Activated CD4-positive, CD25-positive, alpha-beta regulatory T cell treated with anti-CD3 and anti-CD28 coated beads, Interleukin-2, amount 50 U/mL, for 16 hours (primary cell): ENCODE measurements around the gene EZR.

Experiments used
- DNase-seq: peaks from one replicate; pipeline ENCODE4 v3.0.0-alpha.2; 2020; ENCODE audit warnings: low read depth, low spot score

Gene EZR

DNA sequence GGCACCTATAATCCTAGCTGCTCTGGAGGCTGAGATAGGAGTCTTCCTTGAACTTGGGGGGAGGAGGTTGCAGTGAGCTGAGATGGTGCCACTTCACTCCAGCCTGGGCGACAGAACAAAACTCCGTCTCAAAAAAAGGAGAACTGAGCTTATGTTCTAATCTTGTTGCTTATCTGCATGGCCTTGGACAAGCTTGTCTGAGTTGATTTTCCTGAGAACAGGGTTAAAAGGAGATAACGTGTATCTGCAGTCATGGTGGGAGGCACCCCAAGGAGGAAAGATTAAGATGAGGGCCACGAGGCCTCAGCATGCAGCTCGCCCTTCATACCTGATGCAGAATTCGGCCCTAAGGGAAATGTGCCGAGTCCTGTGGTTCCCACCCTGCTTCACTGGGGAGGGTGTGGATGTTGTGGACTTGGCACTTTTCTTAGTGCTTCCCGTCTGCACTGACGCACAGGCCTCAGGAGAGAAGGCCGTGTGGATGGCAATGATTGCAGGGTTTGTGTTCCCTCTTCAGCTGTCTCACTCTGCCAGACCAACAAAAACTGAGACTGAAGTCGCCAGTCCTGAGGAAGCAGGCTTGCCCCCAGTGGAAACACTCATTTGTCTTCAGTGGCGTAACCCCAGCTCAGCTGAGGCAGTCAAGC lies 56.3 kb downstream of the EZR start:
- DNase-seq = no peak

DNA sequence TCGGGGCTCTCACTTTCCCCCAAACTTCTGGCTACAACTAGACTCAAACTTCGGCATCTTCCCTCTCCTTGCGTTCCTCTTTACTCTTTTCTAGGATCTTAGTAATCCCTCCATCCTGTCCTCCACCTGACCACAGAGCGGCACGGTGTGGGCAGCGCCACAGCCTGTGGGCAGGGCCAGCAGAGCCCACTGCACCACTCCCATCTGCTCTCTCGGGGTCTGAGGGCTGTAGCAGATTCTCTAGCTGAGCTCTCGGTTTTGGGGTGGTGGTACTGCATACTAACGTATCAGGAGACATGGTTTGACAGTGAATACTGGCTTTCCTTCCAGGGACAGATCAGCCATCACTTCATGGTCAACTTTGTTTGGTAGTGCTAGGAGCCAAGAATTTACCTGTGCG lies 57.4 kb downstream of the EZR start:
- DNase-seq = no peak

DNA sequence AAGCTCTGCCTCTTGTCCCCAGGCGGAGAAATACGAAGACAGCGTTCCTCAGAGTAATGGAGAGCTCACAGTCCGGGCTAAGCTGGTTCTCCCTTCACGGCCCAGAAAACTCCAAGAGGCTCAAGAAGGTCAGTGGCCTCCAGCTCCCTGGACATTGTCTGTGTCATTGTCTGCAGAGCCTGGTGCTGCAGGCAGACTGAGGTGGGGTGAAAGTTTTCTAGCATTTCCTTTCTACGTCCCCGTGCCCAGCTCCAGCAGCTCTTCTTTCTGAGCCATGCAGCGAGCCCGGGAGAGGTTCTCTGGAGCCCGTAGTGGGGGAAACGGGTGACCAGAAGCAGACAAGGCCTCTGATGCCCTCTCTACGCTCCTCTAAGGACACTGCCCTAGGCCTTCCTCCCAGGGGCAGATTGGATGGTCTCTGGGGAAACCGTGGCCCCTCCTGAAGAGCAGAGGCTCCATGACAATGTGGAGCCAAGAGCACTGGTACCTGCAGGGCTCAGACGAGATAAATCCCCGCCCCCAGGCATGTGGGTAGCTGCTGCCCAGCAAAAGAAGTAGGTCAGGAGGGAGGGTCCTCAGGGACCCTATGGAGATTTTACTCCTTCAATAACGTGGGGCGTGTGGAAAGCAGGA lies 58.4 kb downstream of the EZR start:
- DNase-seq = no peak

DNA sequence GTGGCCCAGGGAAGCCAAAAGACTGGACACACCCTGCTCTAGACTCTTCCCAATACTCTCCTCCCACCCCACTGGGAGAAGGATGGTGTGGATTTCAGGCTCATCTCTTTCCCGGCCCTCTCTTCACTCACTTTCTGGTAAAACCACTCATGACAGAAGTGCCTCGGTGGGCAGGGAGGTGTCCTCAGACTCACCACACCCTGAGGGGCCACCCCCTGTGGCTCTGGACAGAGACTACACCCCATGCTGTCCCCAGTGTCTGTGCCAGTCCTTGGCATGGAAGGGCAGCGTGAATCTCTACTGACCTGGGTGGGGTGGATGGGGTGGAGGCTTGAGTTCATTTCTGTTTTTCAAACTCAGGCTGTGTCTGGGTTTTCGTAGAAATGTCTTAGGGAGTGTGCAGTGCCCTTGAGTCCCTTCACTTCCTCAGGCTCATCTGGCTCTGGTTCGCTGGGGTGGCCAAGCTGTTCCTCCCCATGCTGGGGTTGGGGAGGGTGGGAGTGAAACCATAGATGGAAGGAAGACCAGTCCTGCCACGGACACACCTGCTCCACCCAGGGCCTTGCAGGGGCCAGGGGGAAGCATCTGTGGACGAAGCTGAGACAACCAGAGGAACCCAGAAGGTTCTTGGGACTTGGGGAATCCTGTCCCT lies 59.1 kb downstream of the EZR start:
- DNase-seq = no peak

DNA sequence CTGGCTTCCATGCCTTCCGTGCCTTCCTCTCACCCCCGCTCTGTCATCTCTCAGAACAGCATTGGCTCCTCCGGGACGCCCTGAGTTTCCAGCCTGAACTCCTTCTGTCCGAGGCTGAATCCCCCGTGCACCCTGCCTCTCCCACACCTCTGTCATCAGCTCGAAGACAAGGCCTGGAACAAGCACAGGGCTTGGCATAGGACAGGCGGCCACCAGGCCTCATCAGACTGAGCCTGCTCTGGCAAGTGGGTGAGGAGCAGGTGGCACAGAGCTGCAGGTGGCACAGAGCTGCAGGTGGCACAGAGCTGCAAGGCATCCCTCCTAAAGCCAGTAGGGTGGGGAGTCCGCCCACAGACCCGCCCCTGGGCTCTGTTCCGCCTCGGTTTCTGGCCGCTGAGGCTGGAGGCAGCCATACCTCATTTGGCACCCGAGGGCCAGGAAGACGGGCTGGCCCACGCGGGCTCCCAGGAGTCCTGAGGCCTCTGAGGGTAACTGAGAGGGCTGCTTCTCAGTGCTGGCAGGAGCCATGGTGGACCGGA lies 60.2 kb downstream of the EZR start:
- no peak for DNase-seq

DNA sequence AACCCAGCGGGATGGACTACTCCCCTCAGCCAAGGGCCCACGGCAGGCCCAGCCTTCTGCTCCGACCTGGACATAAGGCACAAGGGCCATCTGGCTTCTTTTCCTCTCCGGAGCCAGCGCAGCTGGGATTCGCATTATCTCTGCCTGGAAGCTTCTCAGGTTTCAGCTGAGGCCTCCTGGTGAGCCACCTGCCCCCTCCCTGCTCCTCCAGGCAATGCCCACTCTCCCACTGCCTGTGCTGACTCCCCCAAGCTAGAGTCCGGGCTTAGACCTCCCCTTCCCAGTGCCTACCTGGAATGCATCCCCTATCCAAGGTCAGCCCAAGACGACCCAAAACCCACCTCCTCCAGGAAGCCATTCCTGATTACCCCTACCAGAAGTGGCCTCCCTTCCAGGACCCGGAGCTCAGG lies 60.7 kb downstream of the EZR start:
- no peak for DNase-seq

DNA sequence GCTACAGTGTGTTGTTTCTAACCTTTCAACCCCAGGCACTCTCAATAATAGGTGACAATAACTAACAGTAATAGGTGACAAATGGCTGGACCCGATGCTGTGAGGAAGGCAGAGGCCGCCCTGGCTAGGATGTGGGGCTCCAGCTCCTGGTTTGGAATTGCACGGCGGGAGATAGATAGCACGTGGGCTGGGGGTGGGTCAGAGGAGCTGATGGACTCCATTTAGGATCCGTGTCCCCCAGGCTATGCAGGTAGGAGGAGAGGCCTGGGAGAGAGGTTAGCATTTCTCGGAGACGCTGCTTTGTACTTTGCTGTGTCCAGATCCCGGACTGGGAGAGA lies 61.4 kb downstream of the EZR start:
- no peak for DNase-seq

DNA sequence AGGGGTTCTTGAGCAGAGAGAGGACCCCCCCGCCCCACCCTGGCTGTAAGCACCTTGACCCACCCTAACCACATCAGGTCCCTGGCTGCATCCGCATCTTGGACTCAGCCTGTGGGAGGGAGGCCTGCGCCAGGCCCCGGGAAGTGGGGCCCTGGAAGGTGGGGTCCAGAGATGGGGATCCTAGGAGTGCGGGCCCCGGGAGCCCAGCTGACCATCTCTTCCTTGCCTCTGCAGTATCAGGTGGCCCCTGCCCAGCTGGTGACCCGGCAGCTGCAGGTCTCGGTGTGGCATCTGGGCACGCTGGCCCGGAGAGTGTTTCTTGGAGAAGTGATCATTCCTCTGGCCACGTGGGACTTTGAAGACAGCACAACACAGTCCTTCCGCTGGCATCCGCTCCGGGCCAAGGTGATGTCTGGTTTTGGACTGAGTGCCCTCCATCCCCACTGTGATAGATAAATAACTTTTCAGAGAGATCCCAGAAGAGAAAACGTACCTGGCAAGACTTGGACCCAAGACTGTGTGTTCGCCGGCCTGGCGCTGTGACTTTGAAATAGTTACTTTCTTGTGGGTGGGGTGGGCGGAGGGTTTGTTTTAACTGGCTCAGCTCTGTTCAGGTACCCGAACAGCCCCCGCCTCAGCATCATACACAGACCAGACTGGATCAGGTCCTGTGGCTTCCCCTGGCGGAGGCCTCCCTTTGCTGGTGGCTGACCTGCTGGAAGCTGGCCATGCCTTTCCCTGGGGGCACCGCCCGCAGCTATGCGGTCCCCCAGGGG lies 62.0 kb downstream of the EZR start:
- no peak for DNase-seq

DNA sequence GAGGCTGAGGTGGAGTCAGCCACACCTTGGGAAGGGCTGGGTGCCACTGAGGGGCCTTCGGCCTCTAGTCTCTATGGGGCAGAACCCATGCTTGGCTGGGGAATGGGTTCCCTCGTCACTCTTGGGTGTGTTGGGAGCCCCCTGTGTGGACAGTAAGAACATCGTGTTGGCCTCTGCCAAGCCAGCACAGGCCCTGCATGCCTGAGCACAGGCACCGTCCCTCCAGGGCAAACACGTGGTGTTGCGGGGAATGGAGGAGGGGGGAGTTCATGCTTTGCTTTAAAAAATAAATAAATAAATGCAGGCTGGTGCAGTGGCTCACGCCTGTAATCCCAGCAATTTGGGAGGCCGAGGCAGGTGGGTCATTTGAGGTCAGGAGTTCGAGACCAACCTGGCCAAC lies 63.0 kb downstream of the EZR start:
- DNase-seq = no peak

DNA sequence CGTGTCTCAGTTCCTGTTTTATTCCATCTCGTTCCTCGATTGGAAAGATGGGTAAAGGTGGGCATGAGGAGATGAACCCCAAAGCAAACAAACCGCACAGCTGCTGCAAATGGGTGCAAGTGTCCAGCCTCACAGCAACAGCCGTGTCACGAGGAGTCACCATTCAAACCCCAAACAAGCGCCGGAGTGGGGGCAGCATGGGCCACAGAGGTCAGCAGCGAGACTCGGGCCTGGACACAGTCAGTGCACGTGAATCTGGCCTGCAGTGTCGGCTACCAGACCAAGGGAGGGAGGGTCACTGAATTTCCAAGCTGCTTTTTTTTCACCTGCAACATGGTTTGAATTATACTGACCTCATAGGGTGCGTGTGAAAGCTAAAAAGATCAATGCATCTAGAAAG lies 63.5 kb downstream of the EZR start:
- no peak for DNase-seq

DNA sequence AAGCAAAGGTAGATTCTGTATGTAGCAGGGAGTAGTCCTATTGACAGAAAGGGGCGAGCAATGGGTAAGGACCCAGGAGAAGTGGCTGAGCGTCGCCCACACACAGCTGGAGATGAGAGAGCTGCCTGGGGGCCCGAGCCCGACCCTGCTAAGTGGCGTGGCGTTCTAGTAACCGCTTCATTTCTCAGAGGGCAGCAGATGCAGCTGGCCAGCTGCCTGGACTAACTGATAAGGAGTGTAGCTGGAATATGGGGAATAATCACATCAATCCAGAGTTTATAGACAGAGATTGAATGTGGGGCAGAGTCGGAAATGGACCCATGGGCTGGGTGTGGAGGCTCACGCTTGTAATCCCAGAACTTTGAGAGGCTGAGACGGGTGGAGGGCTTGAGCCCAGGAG lies 64.4 kb downstream of the EZR start:
- DNase-seq = no peak

DNA sequence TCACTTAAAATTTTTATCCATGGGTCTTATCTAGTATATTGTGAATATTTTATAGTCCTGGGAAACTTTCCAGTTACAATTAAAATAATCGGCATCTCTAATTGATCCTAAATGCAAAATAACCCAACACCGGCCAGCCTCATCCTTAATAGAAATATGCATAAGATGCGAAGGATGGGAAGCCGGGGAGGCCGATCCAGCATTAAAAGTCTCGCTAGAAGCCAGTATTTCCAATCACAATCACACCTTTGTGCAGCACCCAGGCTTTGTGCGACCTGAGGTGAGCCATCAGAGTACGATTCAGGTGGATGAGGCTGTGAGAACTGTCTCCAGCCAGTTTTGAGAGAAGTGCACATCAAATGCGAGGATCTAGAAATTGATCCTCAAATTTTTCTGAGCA lies 65.4 kb downstream of the EZR start:
- DNase-seq = no peak

DNA sequence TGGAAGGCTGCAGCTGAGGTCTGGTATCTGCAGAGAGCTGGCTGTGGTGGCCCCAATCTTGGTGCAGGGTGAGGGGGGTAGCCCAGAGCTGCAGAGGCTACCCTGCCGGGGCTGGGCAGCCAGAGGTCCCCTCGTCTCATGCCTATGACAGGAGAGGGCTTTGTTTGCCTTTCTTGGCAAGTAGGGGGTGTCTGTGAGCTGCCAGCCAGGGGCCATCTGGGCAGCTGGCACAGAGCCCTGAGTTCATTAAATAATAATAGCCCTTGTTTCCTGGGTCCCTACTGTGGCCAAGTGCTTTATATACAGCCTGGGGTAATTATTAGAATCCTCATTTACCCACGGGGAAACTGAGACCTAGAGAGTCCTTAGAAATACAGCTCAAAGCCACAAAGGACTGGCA lies 66.6 kb downstream of the EZR start:
- no peak for DNase-seq

DNA sequence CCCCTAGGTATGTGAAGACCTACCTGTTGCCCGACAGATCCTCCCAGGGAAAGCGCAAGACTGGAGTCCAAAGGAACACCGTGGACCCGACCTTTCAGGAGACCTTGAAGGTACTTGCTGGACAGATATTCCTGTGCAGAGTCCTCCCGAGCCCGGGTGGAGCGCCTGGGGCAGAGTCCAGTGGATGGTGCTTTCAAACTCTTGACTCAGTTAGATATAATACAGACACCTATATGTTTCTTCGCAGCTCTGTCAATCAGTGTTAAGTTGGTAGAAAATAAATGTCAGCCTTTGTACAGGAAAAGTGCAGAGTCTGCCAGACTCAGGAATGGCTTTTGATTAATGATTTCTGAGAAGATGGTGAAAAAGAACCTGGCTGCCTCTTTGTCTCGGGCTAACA lies 67.2 kb downstream of the EZR start:
- no peak for DNase-seq

DNA sequence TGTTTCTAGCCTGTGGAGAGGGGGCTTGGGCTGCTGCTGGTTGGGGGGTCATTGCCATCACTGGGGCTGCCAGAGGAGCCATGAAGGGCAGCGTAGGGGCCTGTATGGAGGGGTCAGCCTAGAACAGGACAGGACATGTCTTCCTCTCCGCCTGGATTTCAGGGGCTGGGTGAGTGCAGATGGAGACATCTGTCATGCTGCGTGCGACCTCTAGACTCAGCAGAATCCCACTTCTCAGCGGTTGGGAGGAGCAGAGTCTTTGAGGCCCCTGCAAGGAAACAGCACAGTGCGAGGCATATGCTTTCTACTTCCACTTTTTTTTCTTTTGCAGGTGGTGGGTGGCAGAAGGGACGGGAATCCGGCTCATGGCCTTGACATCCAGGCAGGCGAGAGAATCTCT lies 67.9 kb downstream of the EZR start:
- no peak for DNase-seq

DNA sequence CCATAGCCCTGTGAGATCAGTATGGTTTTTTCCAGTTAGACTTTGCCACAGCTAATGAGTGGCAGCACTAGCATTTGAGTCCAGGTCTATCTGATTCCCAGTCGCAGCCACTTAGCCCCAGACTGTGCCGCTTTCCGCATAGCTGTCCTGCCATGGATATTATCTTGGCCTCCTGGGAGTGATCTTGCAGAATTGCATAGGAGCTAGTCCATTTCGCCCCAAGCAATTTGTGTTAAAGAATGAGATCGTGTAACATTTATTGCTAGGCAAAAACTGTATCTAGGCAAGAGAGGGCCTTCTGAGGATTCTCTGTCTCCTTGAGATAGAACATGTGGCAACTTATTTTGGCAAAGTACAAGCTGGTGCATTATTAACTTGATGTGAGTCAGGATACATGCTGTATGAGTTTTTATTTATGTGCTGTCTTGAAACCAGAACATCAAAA lies 74.2 kb downstream of the EZR start:
- no peak for DNase-seq

DNA sequence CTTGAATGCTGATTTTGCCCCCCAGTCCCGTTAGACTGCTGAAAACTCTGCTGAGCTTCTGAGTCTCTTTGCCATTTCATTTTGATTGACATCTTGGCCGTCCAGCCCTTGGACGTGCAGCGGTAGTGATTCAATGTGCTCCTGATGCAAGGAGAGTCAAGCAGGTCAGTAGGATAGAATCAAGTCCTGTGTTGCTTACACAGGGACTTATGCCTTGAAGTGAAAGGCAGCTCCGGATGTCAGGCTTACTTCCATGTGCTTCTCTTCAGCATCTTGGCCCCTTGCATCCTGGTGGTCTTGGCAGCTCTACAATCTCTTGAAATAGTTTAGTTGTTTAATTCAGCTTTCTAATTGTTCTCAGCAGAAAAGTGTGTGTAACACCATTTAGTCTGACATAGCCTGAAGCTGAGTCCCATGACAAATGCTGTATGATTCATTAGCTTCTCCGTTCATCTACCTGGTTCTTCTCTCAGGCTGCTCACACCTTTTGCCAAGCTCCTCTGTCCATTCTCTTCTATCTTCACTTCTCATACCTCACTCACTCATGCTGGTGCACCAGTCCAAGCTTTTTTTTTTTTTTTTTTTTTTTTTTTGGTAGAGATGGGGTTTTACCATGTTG lies 76.0 kb downstream of the EZR start:
- DNase-seq = no peak

DNA sequence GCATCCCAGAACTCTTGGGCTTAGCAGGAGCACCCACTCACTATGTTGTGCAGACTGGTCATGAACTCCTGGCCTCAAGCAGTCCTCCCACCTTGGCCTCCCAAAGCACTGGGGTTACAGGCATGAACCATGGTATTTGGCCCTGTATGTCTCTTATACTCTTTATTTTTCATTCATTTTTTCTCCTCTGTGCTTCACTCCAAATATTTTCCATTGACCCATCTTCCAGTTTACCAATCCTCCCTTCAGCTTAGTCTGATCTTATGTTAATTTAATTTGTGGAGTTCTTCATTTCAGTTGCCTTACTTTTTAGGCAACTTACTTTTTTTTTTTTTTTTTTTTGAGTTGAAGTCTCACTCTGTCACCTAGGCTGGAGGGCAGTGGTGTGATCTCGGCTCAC lies 79.5 kb downstream of the EZR start:
- DNase-seq = no peak

DNA sequence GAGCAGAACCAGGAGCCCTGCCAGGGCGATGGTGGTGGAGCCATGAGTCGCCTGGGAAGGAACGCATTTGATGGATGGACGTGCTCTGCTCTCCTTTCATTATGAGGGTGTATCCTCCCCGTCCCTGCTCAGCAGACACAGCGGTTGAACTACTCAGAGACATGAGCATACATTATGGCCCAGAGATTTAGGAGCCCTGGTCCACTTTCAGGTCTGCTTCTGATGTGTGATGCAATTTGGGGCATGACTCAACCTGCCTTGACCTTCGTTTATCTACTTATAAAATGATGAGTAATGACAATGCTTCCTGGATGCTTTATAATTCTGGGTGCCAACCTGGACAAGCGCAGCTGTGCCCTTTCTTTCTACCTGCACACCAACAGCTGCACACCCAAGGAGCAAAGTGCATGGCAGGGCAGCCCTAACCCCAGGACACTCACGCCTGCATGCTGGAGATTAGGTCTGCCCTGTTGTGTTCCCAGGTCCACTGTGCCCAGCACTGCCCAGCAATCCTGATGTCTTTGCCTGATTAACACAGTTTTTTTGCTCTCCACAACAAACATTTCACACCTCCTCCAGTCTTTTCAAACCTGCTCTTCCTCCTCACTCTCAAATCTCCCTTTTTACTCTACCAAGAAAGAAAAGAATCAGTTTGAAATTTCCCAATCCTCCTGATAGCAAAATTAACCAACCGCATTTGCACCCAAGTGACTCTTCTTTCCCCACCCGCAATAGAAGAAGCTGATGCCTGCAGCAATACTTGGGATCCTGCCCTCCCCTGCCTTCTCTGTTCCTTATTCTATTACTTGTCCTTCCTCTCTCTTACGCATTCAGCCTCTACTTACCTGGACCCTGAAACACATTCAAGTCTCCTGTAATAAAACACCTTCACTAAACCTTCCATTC lies 81.2 kb downstream of the EZR start:
- DNase-seq = no peak

DNA sequence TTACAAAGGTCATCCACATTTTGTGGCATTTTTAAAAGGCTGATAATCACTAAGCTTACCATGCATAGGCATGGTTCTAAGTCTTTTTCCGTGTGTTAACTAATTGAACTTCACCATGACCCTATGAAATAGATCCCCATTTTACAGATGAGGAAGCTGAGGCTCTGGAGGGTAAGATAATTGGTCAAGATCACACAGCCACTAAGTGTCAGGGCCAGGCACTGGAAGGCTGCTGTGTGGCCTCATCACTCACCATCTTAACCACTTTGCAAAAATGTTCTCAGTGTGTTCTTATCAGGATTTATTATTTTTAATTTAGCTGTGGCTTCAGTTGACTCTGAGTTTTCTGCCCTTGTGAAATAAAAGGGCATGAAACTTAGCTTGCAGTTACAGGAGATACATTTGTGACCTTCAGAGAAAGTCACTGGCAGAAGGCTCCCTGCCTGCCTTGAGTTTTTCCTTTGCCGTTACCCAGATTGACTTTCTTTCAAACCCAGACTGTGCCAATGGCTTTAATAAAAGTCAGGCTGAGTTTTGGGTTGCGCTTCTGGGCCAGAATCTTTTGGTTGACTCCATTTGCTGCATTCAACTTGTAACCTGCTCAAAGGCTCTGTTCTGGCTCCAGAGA lies 82.0 kb downstream of the EZR start:
- DNase-seq = no peak
